GM19372 (cell line): Measurements from ENCODE around the gene FATE1.
A peak's percentile ranks its signal among the peaks of the same experiment; 100 is the strongest.

Source experiments
- ATAC-seq: cut with Tn5 transposase; IDR thresholded peaks from one replicate; pipeline ENCODE4 v1.9.1; 2021; ENCODE audit warnings: mild to moderate bottlenecking, low read depth, moderate library complexity; ENCODE audit not compliant: unreplicated experiment

FATE1 gene

GRCh38 chrX:151702741-151703340, 13.0 kb upstream of the FATE1 start:
- ATAC-seq = no peak

GRCh38 chrX:151703487-151703886, 12.3 kb upstream of the FATE1 start:
- ATAC-seq = no peak

- ATAC-seq = no peak
These were observed 11.7 kb upstream of the FATE1 start for GRCh38 chrX:151704041-151704663.

GRCh38 chrX:151708821-151709220, 7.0 kb upstream of the FATE1 start:
- ATAC-seq = no peak

- no peak for ATAC-seq
These were observed 5.4 kb upstream of the FATE1 start for GRCh38 chrX:151710457-151710856.

GRCh38 chrX:151711154-151711553, 4.7 kb upstream of the FATE1 start:
- no peak for ATAC-seq

- no peak for ATAC-seq
These were observed 4.0 kb upstream of the FATE1 start for GRCh38 chrX:151711787-151712186.

- no peak for ATAC-seq
These were observed 3.6 kb upstream of the FATE1 start for GRCh38 chrX:151712253-151712652.

- no peak for ATAC-seq
These were observed 2.0 kb upstream of the FATE1 start for GRCh38 chrX:151713849-151714248.

GRCh38 chrX:151714362-151714761, 1.5 kb upstream of the FATE1 start:
- ATAC-seq = no peak

GRCh38 chrX:151722241-151722846, 6.5 kb downstream of the FATE1 start:
- ATAC-seq = peak; percentile 54

GRCh38 chrX:151723156-151723760, 7.4 kb downstream of the FATE1 start:
- no peak for ATAC-seq

- ATAC-seq = no peak
These were observed 8.9 kb downstream of the FATE1 start for GRCh38 chrX:151724563-151725337.

- no peak for ATAC-seq
These were observed 9.4 kb downstream of the FATE1 start for GRCh38 chrX:151725338-151725614.

- ATAC-seq = no peak
These were observed 10.9 kb downstream of the FATE1 start for GRCh38 chrX:151726751-151727150.

- no peak for ATAC-seq
These were observed 11.5 kb downstream of the FATE1 start for GRCh38 chrX:151727346-151727745.

GRCh38 chrX:151729056-151729725, 13.4 kb downstream of the FATE1 start:
- ATAC-seq = no peak

- ATAC-seq = no peak
These were observed 18.6 kb downstream of the FATE1 start, which contains the start of gene CNGA2 for GRCh38 chrX:151734446-151734845. Gene CNGA2, plus strand, starts transcription at chrX:151734746. Its CDS starts 3,738 bp downstream, at chrX:151738484.

GRCh38 chrX:151735219-151735618, 19.4 kb downstream of the FATE1 start:
- no peak for ATAC-seq

- ATAC-seq = no peak
These were observed 20.9 kb downstream of the FATE1 start for GRCh38 chrX:151736685-151737084.

GRCh38 chrX:151737494-151737893, 21.7 kb downstream of the FATE1 start:
- ATAC-seq = no peak
